NCI-H2107 (cell line): Measurements from ENCODE around the gene COPS9.
A peak's percentile ranks its signal among the peaks of the same experiment; 100 is the strongest.

ENCODE experiments used
- DNase-seq: peaks from one replicate; lab custom pipeline; 2025; lab: John Stamatoyannopoulos, UW

The COPS9 gene

DNA sequence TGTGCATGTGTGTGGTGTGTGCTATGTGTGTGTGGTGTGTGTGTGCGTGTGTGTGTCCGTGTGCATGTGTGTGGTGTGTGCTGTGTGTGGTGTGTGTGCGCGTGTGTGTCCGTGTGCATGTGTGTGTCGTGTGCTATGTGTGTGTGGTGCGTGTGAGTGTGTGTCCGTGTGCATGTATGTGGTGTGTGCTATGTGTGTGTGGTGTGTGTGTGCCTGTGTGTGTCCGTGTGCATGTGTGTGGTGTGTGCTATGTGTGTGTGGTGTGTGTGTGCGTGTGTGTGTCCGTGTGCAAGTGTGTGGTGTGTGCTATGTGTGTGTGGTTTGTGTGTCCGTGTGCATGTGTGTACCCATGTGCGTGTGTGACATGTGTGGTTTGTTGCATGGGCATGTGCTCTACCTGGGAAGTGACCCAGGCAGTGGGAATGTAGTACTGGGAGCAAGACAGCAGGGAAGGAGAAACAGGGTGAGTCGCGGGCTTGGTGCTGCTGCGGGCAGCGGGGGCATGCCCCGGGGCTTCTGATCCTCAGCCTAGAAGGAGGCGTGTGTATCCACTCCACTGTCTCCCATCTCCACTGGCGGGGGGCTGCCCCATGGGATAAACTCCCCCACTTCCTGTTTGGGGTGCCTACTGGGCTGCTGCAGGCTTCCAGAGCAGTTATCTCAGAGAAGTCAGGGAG, 11.9 kb upstream of the COPS9 start:
- DNase-seq, result no peak

- DNase-seq, result no peak
Measured at GRCh38 chr2:240147382-240147781, 11.3 kb upstream of the COPS9 start.

DNA sequence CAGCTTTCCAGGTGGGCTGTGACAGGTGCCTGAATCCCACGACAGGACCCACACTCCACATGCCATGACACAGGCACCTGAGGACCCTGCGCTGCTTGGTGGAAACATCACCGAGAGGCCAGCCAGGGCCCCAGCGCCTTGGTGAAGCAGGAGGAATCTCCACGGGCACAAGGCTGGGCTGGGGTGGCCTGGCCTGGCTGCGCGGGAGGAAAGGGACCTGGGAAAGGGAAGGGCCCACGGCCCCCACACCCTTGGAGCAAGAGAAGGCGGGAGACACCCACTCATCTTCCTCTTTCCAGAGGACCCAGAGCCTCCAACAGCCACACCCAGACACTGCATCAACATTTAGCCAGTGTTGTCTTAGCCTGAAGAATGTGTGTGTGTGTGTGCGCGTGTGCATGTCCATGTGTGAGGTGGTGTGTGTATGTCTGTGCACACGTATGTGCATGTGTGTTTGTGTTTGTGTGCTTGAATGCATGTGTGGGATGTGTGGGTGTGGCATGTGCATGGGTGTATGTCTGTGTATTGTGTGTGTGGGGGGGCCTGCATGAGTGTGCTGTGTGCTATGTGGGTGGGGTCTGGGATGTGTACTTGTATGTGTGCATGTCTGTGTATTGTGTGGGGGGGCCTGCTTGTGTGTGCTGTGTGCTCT, 10.6 kb upstream of the COPS9 start:
- no peak for DNase-seq

- no peak for DNase-seq
Measured at GRCh38 chr2:240146141-240146561, 10.0 kb upstream of the COPS9 start.

DNA sequence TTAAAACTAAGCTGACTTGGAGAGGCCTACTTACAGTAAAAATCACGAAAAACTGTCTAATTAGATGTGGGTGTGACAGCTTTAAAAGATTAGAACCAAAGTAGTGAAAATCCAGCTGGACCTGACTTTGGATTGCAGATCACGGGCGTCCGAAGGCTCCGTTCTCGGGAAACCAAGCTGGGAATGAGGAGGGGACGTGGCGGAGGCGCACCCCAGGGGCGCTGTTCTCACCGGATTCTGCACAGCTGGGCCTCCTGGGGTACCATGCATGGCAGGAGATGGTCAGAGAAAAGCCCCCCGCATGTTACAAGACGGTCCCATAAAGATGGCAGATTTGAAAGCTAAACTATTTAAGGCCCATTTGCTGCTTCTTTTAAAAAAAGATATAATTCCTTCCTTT, 9.4 kb upstream of the COPS9 start:
- no peak for DNase-seq

DNA sequence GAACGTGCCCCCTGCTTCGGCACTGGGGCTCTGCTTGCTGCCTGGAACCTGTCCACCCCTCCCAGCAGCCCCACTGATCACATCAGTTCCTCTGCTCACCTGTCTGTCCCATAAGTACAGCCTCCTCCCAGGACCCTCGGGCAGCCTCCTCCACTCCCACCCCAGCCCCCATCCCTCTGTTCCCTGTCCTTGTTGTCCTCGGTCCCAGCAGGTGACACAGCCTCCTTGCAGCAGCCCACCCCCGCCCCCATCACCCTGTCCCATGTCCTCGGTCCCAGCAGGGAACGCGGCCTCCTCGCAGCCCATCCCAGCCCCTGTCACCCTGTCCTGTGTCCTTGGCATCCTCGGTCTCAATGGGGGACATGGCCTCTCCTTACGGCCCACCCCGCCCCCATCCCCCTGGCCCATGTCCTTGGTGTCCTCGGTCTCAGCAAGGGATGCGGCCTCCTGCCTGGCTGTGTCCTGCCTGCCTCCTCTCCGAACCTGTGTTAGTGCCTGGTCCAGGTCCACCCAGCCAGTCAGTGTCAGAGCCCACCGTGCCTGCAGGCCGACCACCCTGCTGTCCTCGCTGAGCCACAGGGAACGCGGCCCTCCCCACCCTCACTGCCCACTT, 8.7 kb upstream of the COPS9 start:
- no peak for DNase-seq

DNA sequence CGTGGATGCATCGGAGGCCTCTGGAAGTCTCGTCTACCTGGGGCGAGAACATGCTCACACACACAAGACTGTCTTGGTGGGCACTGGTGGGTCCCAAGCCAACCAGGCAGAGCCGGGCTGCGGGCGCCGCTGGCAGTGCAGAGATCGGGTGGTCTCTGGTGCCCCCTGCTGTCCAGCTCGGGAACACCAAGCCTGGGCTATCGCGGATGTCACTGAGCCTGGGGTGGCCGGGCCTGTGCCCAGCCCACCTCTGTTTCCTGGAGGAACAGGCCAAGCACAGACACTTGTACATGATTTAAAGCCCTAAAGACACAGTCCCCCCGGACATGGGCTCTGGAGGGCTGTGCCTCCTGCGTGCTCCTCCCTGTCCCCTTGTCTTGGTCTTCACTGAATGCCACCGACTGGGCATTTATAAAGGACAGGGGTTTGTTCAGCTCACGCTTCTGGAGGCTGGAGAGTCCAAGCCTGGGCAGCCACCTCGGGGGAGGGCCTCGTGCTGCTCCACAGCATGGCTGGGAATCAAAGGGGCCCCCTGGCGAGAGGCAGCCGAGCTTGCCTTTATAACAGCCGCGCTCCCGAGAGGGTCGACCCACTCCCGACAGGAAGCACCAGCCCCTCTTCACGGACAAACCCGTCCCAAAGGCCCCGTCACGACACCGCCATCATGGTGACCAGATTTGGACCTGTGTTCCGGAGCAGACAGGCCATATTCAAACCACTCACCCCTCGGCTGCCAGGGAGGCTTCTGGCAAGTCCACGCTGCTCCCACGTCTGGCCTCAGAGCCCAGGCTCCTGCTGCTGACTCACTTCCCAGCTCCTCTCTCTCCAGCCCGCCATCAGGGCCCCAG, 7.9 kb upstream of the COPS9 start:
- DNase-seq, result no peak

- DNase-seq, result no peak
Measured at GRCh38 chr2:240143276-240143675, 7.2 kb upstream of the COPS9 start.

- no peak for DNase-seq
Measured at GRCh38 chr2:240142859-240143258, 6.8 kb upstream of the COPS9 start.

GRCh38 chr2:240142256-240142775, 6.2 kb upstream of the COPS9 start:
- no peak for DNase-seq

DNA sequence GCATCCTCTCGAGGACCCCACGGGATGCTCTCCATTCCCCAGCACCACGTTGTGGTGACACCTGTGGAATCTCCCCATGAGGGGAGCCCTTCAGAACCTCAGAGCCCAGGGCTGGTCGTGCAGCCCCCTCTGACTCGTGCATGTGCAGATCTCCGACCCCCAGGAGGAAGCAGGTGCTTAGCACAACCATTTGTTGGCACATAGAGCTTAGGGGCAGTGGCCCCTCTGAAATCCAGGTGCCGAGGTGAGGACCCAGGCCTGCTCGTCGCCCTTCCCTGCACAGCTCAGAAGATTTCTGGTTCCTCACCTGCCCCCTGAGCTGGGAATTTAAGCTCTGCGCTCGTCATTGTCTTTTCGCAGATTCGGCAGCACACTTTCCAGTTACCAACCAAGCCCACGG, 5.6 kb upstream of the COPS9 start:
- DNase-seq, result no peak

DNA sequence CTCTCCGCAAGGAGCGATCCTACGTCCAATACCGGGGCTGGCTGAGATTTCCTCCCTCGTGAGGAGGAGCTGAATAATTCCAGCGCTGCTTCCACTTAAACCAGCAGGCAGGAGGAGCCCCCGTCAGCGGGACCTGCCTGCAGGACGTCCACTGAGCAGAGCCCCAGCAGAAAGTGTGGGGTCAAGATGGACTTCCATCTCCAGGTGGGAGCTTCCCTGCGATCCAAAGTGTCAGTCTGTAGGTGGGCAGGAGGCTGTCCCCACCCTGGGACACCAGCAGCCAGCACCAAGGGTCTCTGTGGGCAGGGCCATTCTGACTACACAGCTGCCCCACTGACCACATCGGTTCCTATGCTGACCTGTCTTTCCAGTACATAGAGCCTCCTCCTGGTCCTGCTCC, 4.8 kb upstream of the COPS9 start:
- DNase-seq, result no peak

GRCh38 chr2:240140511-240140910, 4.4 kb upstream of the COPS9 start, which contains the start of gene OTOS:
OTOS (minus strand) TSS chr2:240140658; CDS start chr2:240140326, 332 bp downstream.
- peak; percentile 43 for DNase-seq

GRCh38 chr2:240139666-240140393, 3.7 kb upstream of the COPS9 start:
- DNase-seq, result no peak

GRCh38 chr2:240139011-240139441, 2.9 kb upstream of the COPS9 start:
- DNase-seq, result no peak

DNA sequence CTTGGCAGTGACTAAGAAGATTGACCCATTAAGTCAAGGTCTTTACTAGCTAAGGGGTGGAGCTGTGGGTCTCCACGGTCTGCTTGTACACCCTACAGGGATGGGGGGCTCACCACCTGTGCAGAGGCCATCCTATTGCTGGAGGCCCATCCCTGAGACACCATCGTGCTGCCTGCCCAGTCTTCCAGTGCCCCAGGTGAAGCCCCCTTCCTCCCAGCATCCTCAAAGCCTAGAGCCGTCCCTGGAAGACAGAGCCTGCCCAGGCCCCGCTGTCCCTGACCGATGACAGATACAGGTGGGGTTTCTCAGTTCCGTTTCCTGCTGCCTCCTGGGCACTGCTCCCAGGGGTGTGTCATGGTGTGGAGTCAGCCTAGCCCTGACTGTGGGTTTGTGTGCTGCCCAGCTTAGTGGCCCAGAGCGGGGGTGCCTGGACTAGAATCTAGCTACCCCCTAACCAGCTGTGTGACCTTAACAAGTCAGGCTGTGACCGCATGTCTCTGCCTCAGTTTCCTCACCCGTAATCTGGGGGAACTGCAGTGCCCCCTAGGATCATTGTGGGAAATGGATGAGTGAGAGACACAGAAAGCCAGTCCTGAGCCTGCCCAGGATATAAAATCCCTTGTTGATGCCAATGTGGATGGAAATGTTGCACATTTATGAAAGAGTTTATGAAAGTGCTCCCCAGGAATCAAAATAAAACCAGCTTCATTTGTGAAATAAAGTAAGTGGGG, 2.3 kb upstream of the COPS9 start:
- DNase-seq, result no peak

GRCh38 chr2:240137596-240138253, 1.6 kb upstream of the COPS9 start:
- no peak for DNase-seq

GRCh38 chr2:240136671-240137292, 677 bp upstream of the COPS9 start:
- no peak for DNase-seq

DNA sequence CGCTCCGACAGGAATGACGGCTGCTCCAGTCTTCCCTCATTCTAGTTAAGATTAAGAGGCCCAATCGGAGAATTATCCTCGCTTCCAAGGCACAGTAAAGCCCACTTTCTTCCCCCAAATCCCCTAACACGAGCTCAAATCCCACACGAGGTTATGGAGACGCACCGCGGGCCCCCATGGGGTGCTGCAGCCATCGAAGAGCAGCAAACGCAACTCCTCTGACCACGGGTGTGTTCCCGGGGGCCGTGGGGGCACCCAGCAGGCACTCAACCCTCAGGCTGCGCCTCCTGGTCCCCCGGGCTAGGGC, 446 bp downstream of the COPS9 start:
- DNase-seq, result no peak

DNA sequence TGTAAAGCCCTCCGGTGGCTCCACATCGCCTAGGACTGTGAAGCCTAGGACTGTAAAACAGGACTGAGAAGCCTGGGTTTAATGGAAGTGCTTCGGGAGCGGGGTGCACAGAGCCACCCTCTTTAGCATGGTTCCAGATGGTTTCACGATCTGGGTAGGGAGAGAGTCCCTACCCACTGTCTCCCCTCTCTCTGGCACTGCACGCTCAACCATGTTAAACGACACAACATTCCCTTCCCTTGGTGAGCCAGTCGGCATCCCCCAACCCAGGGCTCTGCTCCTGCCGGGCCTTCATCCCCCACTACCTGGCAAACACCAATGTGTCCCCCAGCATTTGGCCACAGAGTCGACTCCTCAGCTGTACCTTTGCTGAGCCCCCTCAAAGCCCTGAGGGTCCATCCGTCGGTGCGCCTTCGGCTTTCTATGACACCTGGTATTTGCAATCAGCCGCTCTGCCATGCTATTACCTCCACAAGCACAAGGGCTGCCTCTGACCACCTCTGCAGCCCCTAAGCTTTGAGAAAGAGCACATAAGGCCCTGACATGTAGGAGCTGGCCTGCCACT, 1.1 kb downstream of the COPS9 start:
- DNase-seq, result no peak
